SH-SY5Y (cell line): Measurements from ENCODE around the gene NYAP1.

Source experiments
- GATA2 ChIP-seq: IDR thresholded peaks from 2 replicates; pipeline ENCODE4 v1.6.1; 2011; ENCODE audit warnings: mild to moderate bottlenecking, low read depth, low read length
- GATA3 ChIP-seq: IDR thresholded peaks from 2 replicates; pipeline ENCODE4 v1.6.1; 2011; ENCODE audit warnings: low read depth, mild to moderate bottlenecking, low read length, moderate library complexity

- TF ChIP-seq GATA2: no peak
- no peak for TF ChIP-seq GATA3
Observed at GRCh38 chr7:100538654-100539435, 55.1 kb downstream of the NYAP1 start, which contains the start of gene AGFG2.
